ENCODE results near the gene C19orf12.

C19orf12 gene

DNA sequence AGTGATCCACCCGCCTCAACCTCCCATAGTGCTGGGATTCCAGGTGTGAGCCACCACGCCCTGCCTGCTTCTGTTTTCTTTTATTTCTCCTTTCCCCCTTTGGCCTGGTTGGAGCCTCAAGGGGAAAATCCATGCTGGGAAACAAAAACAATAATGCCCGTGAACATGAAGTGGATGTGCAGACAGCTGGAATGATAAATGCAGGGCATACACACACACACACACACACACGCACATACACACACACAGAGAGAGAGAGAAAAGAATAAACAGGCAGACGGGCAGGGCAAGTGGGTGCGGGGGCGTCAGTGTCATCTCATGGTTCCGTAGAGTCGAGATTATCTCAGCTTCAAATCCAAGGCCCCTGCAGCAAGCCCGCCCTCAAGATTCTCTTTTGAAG is 54.2 kb downstream of the C19orf12 start:
- CTCF ChIA-PET = interaction anchor here (0.8 to 10.2 kb wide), 4 partner anchors 33 to 1866 kb away, joined by 3 to 140 read pairs (median 8); partner anchors contain the start of gene POP4
- H3K4me3 ChIP-seq (ENCODE audit: low read depth, low read length) = no peak overlapping the region
- DNase-seq (ENCODE audit: low read depth, low spot score) = no peak
- POLR2A ChIA-PET = no interaction called here
- TF ChIP-seq, protein P1, sequence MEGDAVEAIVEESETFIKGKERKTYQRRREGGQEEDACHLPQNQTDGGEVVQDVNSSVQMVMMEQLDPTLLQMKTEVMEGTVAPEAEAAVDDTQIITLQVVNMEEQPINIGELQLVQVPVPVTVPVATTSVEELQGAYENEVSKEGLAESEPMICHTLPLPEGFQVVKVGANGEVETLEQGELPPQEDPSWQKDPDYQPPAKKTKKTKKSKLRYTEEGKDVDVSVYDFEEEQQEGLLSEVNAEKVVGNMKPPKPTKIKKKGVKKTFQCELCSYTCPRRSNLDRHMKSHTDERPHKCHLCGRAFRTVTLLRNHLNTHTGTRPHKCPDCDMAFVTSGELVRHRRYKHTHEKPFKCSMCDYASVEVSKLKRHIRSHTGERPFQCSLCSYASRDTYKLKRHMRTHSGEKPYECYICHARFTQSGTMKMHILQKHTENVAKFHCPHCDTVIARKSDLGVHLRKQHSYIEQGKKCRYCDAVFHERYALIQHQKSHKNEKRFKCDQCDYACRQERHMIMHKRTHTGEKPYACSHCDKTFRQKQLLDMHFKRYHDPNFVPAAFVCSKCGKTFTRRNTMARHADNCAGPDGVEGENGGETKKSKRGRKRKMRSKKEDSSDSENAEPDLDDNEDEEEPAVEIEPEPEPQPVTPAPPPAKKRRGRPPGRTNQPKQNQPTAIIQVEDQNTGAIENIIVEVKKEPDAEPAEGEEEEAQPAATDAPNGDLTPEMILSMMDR (IDR thresholded peaks at IDR 0.05; ENCODE audit: insufficient read depth, low read length, missing control alignments) = no peak

DNA sequence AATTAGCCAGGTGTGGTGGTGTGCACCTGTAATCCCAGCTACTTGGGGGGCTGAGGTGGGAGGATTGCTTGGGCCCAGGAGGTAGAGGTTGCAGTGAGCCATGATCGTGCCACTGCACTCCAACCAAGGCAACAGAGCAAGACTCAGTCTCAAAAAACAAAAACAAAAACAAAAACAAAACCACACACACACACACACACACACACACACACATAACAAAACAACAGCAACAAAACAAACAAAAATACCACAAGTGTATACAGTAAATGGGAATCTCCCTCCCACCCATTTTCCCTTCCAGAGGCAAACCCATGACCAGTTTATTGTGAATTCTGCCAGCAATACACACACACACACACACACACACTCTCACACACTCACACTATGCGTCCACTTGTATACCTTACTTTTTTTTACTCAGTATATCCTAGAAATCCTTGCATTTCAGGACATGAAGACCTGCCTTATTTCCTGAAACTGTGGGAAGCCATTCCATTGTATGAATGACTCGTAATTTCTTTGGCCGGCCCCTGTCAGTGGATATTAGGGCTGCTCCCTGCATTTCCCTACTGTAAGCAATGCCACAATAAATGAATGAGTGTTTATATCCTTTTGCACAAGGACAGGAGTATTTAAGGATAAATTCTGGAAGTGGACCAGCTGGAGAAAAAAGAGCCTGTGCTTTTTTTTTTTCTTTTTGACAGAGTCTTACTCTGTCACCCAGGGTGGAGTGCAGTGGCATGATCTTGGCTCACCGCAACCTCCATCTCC is 56.7 kb downstream of the C19orf12 start:
- DNase-seq (ENCODE audit: low read depth, low spot score) = no peak
- no peak overlapping the region for H3K4me3 ChIP-seq (ENCODE audit: low read depth, low read length)
- ChIA-PET POLR2A (interaction anchor here (0.6 kb wide), 1 partner anchor 53 kb away, joined by 3 read pairs; the partner anchor contains the start of gene POP4), CTCF (interaction anchor here (0.7 to 1.1 kb wide), 2 partner anchors 48 kb away, joined by 3 read pairs; no protein-coding TSS in a partner anchor)
- TF ChIP-seq, protein P1 (IDR thresholded peaks at IDR 0.05; ENCODE audit: insufficient read depth, low read length, missing control alignments) = no peak

- TF ChIP-seq, protein P1 (IDR thresholded peaks at IDR 0.05; ENCODE audit: insufficient read depth, low read length, missing control alignments) = no peak
- CTCF ChIA-PET = no interaction called here
- H3K4me3 ChIP-seq (ENCODE audit: low read depth, low read length) = no peak overlapping the region
- DNase-seq (ENCODE audit: low read depth, low spot score) = no peak
- POLR2A ChIA-PET = no interaction called here
Measured at GRCh38 chr19:29655648-29656335, 59.3 kb downstream of the C19orf12 start.

- ChIA-PET CTCF (interaction anchor here (1.5 kb wide), 1 partner anchor 43 kb away, joined by 4 read pairs; no protein-coding TSS in a partner anchor), POLR2A (no interaction called here)
- DNase-seq (ENCODE audit: low read depth, low spot score) = no peak
- TF ChIP-seq, protein P1 (IDR thresholded peaks at IDR 0.05; ENCODE audit: insufficient read depth, low read length, missing control alignments) = no peak
- no peak overlapping the region for H3K4me3 ChIP-seq (ENCODE audit: low read depth, low read length)
Measured at GRCh38 chr19:29653398-29653797, 61.7 kb downstream of the C19orf12 start.

DNA sequence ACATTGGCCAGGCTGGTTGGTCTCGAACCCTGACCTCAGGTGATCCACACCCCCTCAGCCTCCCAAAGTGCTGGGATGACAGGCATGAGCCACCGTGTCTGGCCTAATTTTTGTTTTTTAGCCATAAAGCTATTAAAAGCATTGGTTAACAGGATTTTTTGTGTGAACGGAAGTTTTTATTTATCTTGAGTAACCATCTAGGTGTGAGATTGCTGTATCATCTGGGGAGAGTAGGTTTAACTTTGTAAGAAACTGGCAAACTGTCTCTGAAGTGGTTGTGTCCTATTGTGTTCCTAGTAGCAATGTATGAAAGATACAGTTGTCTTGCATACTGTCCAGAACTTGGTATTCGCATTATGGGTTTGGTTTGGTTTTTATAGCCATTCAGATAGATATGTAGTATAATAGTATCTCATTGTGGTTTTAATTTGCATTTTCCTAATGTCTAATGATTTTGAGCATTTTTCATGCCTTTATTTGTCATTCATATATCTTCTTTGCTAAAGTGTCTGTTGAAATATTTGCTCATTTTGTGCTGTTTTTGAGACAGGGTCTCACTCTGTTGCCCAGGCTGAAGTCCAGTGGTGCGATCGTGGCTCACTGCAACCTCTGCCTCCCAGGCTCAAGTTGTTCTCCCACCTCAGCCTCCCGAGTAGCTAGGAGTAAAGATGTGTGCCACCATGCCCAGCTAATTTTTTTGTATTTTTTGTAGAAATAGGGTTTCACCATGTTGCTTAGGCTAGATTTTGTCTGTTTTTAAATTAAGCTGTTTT is 63.3 kb downstream of the C19orf12 start:
- no peak overlapping the region for H3K4me3 ChIP-seq (ENCODE audit: low read depth, low read length)
- POLR2A ChIA-PET = no interaction called here
- CTCF ChIA-PET = no interaction called here
- no peak for DNase-seq (ENCODE audit: low read depth, low spot score)
- TF ChIP-seq, protein P1 (IDR thresholded peaks at IDR 0.05; ENCODE audit: insufficient read depth, low read length, missing control alignments) = no peak
